Measurements from ENCODE around the gene EXPH5. TPM values are rescaled to one million over a fixed set of nuclear protein-coding genes. Genes with fewer than 3 reads are reported as not detected.

EXPH5 gene
- total RNA-seq, 1 donor from 2014 or later, result 0.65 TPM

DNA sequence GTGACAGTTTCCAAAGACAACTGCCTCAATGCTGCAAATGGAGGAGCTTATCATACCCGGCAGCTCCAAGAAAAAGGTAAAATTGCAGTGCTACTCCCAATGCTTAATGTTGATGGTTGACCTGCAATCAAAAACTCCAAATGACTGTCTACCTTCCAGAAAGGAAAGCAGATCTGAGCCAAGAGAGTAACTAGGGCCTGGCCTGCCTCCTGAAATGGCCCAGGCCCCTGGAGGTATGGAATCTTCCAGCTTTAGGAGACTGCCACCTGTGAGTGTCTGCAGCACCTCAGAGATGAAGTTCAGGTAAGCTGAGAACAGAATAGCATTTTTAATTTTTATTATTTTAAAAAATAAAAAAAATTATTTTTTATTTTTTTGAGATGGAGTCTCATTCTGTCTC is 23.7 kb downstream of the EXPH5 start:
- DNase-seq (ENCODE audit: low spot score), result no peak
- intact Hi-C loops (cut with micrococcal nuclease), result no loop called here
- H3K36me3 Mint-ChIP-seq (ENCODE audit: low read depth), result no peaks in the 10 kb centered on the region
- peaks cover 1% of the 10 kb centered on the region for H3K27me3 Mint-ChIP-seq (ENCODE audit: insufficient read depth)
- no peak overlapping the region for H3K27ac Mint-ChIP-seq
- H3K4me1 Mint-ChIP-seq (ENCODE audit: low read depth), result no peaks in the 10 kb centered on the region
- no peaks in the 10 kb centered on the region for H3K9me3 Mint-ChIP-seq
- no peak overlapping the region for H3K4me3 Mint-ChIP-seq

DNA sequence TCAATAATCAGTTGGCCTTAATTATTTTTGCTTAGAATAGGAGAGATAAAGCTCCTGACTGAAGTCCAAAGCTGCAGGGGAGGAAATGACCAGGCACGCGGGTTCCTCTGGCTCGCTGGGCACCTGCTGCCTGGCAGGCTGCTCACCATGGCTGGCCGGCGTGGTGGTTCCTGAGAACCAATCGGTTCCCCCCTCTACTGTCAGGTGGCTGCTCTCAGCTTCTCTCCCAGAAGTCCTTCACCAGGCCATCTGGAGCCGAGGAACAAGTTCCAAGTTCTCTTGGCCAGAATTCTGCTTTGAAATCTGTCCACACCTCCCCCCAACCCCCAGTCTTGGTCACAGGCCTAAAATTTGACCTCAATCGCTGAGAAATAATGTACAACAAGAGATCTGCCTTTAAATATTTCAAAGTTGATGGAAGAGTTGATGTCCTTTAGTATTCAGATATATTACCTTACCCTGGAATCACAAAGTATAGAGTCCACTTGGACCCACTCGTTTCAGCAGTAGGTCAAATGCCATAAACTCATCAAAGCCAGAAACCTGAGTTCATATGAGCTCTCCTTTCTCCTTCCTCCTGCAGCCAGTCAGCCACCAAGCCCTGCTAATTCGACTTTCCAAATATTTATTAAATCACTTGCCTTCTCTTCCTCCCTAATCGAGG is 25.2 kb downstream of the EXPH5 start:
- no peak for DNase-seq (ENCODE audit: low spot score)
- Mint-ChIP-seq H3K36me3 (ENCODE audit: low read depth) (no peaks in the 10 kb centered on the region), H3K27ac (no peak overlapping the region), H3K4me3 (no peak overlapping the region), H3K9me3 (no peaks in the 10 kb centered on the region), H3K27me3 (ENCODE audit: insufficient read depth) (peaks cover 1% of the 10 kb centered on the region), H3K4me1 (ENCODE audit: low read depth) (no peaks in the 10 kb centered on the region)
- intact Hi-C loops (cut with micrococcal nuclease), result no loop called here

DNA sequence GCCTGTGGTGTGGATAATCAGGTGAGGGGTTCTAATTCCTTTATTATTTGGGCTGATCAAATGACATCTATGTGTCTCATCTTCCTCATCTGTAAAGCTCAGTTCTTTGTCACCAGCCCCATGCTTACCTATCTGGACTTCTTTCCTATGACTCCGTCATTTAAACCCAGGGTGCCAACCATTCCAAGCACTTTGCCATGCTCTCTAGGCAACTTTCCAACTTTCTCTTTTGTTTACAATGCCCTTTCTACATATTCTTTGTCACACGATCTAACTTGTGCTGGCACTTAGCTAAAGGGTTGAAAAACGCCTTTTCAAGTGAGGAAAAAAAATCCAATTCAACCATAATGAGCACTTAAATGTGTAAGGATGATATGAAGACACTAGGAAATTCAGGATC is 27.9 kb downstream of the EXPH5 start:
- no peak for DNase-seq (ENCODE audit: low spot score)
- H3K4me1 Mint-ChIP-seq (ENCODE audit: low read depth), result no peaks in the 10 kb centered on the region
- intact Hi-C loops (cut with micrococcal nuclease), result no loop called here
- H3K4me3 Mint-ChIP-seq, result no peak overlapping the region
- H3K27me3 Mint-ChIP-seq (ENCODE audit: insufficient read depth), result no peaks in the 10 kb centered on the region
- no peaks in the 10 kb centered on the region for H3K36me3 Mint-ChIP-seq (ENCODE audit: low read depth)
- no peak overlapping the region for H3K27ac Mint-ChIP-seq
- H3K9me3 Mint-ChIP-seq, result no peaks in the 10 kb centered on the region

DNA sequence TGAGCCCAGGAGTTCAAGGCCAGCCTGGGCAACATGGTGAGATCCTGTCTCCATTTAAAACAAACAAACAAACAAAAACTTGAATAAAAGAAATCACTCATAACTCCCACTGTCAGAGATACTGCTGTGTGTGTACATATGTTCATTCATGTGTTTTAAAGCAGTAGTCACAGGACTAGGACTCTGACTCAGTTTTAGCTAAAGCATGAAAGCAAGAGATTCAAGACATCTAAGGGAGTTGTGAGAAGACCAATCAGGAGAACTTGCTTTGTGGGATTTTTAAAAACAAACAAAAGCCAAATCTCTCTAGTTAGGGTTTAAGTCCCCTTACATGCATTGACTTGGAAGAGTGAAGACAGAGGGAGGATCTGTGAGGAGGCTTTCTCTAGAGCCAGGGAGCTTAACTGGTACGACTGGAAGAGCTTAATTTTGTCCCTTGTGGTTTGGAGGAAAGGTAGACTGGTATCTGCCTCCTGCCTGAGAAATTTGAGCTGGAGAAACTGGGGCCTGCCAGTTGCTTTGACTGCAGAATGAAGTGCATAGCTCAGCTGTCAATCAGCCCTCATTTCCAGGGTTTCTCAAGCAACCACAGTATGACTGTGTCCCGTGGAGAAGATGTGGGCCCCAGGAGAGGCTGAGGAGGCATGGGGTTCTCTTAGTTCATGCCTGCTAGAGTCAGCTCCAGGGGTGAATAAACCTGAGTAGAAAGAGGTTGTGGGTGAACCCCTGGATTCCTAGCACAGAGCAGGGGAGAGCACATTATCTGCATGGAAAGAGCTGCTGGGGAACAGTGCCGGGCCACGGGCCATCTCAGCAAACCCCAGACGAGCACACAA is 30.6 kb downstream of the EXPH5 start:
- intact Hi-C loops (cut with micrococcal nuclease), result no loop called here
- H3K9me3 Mint-ChIP-seq, result no peaks in the 10 kb centered on the region
- no peak overlapping the region for H3K27ac Mint-ChIP-seq
- H3K4me3 Mint-ChIP-seq, result no peak overlapping the region
- H3K27me3 Mint-ChIP-seq (ENCODE audit: insufficient read depth), result no peaks in the 10 kb centered on the region
- peaks cover 17% of the 10 kb centered on the region for H3K4me1 Mint-ChIP-seq (ENCODE audit: low read depth)
- DNase-seq (ENCODE audit: low spot score), result no peak
- H3K36me3 Mint-ChIP-seq (ENCODE audit: low read depth), result no peaks in the 10 kb centered on the region

DNA sequence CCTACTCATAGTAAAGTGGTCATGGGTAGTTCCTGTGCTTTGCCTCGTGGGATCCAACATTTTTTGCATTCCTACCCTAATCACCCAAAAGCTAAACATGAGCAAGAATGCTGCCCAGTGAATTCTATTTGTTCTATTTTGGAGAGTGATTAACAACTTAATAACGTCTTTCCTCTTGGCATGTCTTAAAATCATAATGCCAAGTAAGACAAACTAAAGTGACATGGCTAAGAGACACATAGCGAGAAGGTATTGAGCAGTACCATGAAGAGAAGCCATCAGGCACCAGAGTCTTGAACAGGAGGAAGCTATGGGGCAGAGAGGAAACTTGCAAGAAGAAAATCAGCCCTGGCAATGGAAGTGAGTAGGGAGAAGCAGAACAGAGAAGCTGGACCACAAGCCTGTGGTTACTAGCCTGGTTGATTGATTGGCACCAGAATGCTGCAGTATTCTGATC is 32.0 kb downstream of the EXPH5 start:
- Mint-ChIP-seq H3K36me3 (ENCODE audit: low read depth) (no peaks in the 10 kb centered on the region), H3K4me3 (no peak overlapping the region), H3K27me3 (ENCODE audit: insufficient read depth) (no peaks in the 10 kb centered on the region), H3K27ac (no peak overlapping the region), H3K9me3 (no peaks in the 10 kb centered on the region), H3K4me1 (ENCODE audit: low read depth) (peaks cover 17% of the 10 kb centered on the region)
- no peak for DNase-seq (ENCODE audit: low spot score)
- intact Hi-C loops (cut with micrococcal nuclease), result no loop called here

DNA sequence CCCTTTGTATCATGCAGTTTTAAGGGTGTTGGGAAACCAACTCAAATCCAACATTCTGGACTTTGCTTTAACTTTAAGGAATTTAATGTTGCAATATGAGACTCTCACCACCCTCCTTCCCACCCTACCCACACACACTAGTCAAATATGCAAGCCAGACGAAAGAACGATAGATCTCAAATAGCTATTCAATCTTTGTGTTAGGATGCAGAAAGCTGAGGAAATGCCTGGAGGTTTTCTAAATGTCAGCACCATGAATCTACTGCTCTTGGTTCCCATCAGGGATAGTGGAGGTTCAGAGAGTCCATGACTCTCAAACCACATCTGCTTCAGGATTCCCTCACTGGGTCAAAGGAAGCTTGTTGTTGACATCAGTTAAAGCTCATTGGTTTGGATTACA is 33.7 kb downstream of the EXPH5 start:
- no peak for DNase-seq (ENCODE audit: low spot score)
- H3K9me3 Mint-ChIP-seq, result no peaks in the 10 kb centered on the region
- no peak overlapping the region for H3K27ac Mint-ChIP-seq
- H3K4me3 Mint-ChIP-seq, result no peak overlapping the region
- peaks cover 2% of the 10 kb centered on the region for H3K27me3 Mint-ChIP-seq (ENCODE audit: insufficient read depth)
- no peaks in the 10 kb centered on the region for H3K36me3 Mint-ChIP-seq (ENCODE audit: low read depth)
- intact Hi-C loops (cut with micrococcal nuclease), result no loop called here
- H3K4me1 Mint-ChIP-seq (ENCODE audit: low read depth), result peaks cover 17% of the 10 kb centered on the region

DNA sequence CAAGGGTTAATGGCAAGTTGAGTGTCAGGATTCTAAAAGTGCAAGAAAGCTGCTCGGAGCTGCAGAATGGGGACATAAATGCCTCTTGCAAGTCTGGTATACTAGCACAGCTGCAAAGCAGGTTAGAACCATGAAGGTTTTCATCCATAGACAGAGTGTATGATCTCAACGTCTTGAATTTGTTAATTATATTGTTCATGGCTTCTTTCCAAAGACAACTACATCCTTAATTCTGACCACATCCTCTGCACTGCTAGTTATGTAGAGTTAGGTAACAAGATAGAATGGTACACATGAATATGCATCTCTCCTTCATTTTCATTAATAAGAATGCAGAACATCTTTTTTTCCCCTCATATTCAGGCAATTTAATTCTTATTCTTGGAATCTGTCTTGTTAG is 34.2 kb downstream of the EXPH5 start:
- Mint-ChIP-seq H3K36me3 (ENCODE audit: low read depth) (no peaks in the 10 kb centered on the region), H3K27me3 (ENCODE audit: insufficient read depth) (peaks cover 2% of the 10 kb centered on the region), H3K4me3 (no peak overlapping the region), H3K4me1 (ENCODE audit: low read depth) (peaks cover 17% of the 10 kb centered on the region), H3K9me3 (no peaks in the 10 kb centered on the region), H3K27ac (no peak overlapping the region)
- DNase-seq (ENCODE audit: low spot score), result no peak
- intact Hi-C loops (cut with micrococcal nuclease), result no loop called here

DNA sequence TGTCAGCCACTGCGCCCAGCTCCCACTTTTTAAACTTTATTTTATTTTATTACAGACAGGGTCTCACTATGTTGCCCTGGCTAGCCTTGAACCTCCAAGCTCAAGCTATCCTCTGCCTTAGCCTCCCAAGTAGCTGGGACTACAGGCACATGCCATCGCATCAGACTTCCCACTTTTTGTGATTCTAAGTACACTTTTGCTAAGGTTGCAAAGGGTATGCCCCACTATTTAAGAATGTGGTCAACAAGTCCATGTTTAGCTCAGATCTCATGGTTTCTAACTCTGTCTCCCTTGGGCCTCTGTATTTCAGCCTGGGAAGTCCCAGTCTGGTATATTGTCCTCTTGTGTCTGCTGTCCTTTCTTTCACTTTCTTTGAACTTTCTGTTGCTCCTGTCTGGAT is 35.3 kb downstream of the EXPH5 start:
- intact Hi-C loops (cut with micrococcal nuclease), result no loop called here
- Mint-ChIP-seq H3K27ac (no peak overlapping the region), H3K27me3 (ENCODE audit: insufficient read depth) (peaks cover 2% of the 10 kb centered on the region), H3K36me3 (ENCODE audit: low read depth) (no peaks in the 10 kb centered on the region), H3K4me3 (no peak overlapping the region), H3K4me1 (ENCODE audit: low read depth) (peaks cover 17% of the 10 kb centered on the region), H3K9me3 (no peaks in the 10 kb centered on the region)
- DNase-seq (ENCODE audit: low spot score), result no peak

DNA sequence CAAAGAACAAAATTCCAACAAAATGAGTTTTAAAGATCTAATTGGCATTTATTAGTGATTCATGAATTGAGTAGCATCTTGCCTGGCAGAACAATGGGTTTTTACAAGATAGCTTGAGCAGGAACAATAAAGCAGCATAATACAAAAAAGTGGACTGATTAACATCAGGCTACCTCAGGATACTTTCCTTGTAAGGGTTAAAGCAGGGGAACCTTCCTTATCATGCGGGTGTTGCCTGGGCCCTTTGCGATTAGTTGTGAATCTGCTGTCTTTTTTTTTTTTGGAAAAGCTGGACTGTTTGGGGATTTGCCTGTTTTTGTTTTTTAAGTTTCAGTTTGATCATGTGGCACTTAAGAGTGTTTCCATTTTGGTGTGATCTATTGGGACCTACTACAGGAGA is 37.5 kb downstream of the EXPH5 start:
- H3K27me3 Mint-ChIP-seq (ENCODE audit: insufficient read depth), result peaks cover 2% of the 10 kb centered on the region
- no peak overlapping the region for H3K27ac Mint-ChIP-seq
- H3K36me3 Mint-ChIP-seq (ENCODE audit: low read depth), result no peaks in the 10 kb centered on the region
- no peak for DNase-seq (ENCODE audit: low spot score)
- H3K4me1 Mint-ChIP-seq (ENCODE audit: low read depth), result peaks cover 17% of the 10 kb centered on the region
- intact Hi-C loops (cut with micrococcal nuclease), result no loop called here
- H3K4me3 Mint-ChIP-seq, result no peak overlapping the region
- H3K9me3 Mint-ChIP-seq, result no peaks in the 10 kb centered on the region

DNA sequence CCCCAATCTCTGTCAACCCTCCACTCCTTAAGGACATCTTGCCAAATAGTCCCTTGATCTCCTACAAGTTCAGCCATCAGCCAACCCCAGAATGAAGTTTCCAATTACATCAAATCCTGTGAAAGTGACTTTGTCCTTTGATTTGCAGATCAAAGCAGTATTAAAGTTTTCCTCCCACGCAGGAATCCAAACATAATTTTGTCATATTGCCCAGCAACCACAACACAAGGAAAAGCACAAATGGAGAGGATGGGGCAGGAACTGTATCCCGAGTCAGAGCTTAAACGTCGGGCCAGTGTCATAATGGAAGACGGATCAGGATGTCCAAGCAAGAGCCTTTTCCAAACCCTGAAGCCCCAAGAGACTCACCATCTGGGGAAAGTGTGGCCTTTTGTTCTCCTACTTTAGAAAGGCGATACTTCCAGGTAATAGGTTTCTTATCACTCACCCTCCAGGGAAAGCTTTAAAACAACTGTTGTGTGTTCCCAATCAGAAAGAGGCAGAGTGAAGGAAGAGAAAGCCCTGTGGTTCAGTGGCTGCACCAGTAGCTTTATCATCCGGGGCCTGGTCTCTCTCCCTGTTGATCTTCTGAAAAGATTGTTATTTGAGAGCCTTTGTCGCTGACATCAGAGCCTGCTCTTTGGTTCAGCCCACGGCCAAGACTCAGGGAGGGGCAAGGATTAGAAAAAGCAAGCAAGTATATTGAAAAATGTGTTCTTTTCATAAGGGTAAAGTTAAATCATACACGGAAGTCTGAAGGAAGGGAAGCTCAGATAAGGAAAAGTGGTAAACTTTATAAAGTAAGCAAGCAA is 41.7 kb downstream of the EXPH5 start:
- intact Hi-C loops (cut with micrococcal nuclease), result no loop called here
- no peak overlapping the region for H3K27ac Mint-ChIP-seq
- no peak overlapping the region for H3K4me3 Mint-ChIP-seq

DNA sequence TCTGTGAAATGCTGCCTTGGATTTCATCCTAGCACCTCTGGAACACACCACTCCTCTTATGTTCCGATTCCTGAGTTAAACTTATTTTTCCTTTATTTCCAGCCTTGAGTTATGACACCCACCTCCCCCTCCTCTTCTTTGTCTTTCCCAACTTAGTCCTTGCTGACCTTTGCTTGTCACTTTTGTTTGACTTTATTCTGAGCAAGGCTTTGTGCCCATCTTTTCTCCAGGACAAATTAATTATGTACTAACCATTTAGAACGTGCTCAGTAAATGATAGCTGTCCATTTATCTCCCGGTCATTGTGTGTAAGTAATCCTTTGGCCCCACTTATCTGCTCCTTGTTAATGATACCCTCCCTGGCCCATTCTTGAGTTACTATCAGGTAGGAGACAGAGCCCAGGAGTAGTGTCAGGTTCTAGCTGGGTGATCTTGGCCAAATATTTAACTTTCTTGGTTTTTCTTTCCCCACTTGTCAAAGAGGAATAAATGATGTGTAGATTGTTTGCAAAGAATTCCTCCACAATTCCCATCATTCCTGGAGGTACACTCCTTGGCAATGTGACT is 44.2 kb downstream of the EXPH5 start:
- no peak for DNase-seq (ENCODE audit: low spot score)
- intact Hi-C loops (cut with micrococcal nuclease), result no loop called here
- Mint-ChIP-seq H3K4me1 (ENCODE audit: low read depth) (no peaks in the 10 kb centered on the region), H3K4me3 (no peak overlapping the region), H3K36me3 (ENCODE audit: low read depth) (no peaks in the 10 kb centered on the region), H3K27ac (no peak overlapping the region), H3K27me3 (ENCODE audit: insufficient read depth) (no peaks in the 10 kb centered on the region), H3K9me3 (no peaks in the 10 kb centered on the region)

More for the DNA sequence above, 41.7 kb downstream of the EXPH5 start:
- H3K4me1 Mint-ChIP-seq (ENCODE audit: low read depth), result no peaks in the 10 kb centered on the region
- peaks cover 2% of the 10 kb centered on the region for H3K27me3 Mint-ChIP-seq (ENCODE audit: insufficient read depth)
- no peaks in the 10 kb centered on the region for H3K36me3 Mint-ChIP-seq (ENCODE audit: low read depth)
- DNase-seq (ENCODE audit: low spot score), result no peak
- no peaks in the 10 kb centered on the region for H3K9me3 Mint-ChIP-seq

DNA sequence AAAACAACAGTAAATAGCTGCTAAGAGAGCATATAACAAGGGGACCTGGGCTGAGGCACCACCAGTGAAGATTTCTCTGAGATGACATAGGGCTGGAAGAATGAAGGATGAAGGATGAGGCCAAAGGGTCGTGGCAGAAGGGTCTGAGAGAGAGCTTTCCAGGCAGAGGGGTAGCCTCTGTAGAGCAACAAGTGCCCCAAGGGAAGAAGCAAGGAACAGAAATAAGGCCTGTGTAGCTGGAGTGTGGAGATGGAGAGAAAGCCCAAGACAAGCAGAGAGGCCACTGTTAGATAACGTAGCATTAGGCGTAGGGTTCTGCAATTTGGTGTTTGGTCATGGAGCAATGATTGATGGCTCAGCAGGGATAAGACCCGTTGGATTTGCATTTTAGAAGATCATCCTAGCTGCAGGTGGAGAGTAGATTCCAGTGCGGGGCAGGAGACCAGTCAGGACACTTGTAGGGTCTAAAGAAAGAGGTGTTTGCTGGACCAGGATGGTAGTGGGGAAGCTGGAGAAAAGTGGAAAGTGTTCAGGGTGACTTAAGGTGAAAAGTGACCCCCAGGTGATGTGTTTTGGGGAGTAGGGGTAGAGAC is 47.6 kb downstream of the EXPH5 start:
- no peaks in the 10 kb centered on the region for H3K36me3 Mint-ChIP-seq (ENCODE audit: low read depth)
- intact Hi-C loops (cut with micrococcal nuclease), result no loop called here
- DNase-seq (ENCODE audit: low spot score), result no peak
- H3K27me3 Mint-ChIP-seq (ENCODE audit: insufficient read depth), result no peaks in the 10 kb centered on the region
- no peaks in the 10 kb centered on the region for H3K4me1 Mint-ChIP-seq (ENCODE audit: low read depth)
- H3K27ac Mint-ChIP-seq, result no peak overlapping the region
- no peak overlapping the region for H3K4me3 Mint-ChIP-seq
- H3K9me3 Mint-ChIP-seq, result no peaks in the 10 kb centered on the region

Data from activated T-helper 1 cell treated with anti-CD3 and anti-CD28 coated beads, Interleukin-12 subunit alpha, Interleukin-12 subunit beta, Interleukin-2, Interleukin-4 antibody, amounts not matched to agents 30 ng/mL and 10 ng/mL and 1 ng/mL, durations not matched to agents 14 hours and 24 hours and 36 hours (primary cell).